Calu3 (cell line): Measurements from ENCODE around the gene PSTPIP1. TPM values are rescaled to one million over a fixed set of nuclear protein-coding genes. Genes with fewer than 3 reads are reported as not detected.

Experiments used
- BruUV-seq: library from RNA; stranded (reverse); fragments of 400-500 nt; replicated peaks from 2 replicates; lab custom pipeline; 2021; lab: Mats Ljungman, UMichigan
- CTCF ChIA-PET: fragments of 300-600 bp; sonication (Branson Sonifier 250); formaldehyde crosslinking; loops from one replicate; lab custom pipeline; 2022; ENCODE audit warnings: antibody characterized with exemption; lab: Charles Lee
- DNase-seq: peaks from one replicate; pipeline ENCODE4 v3.0.0; 2022
- H3K27ac Mint-ChIP-seq: one replicate; pipeline ENCODE4 v1.8.0; 2022; ENCODE audit warnings: mixed read lengths; ENCODE audit not compliant: unreplicated experiment
- H3K27me3 Mint-ChIP-seq: one replicate; pipeline ENCODE4 v1.8.0; 2022; ENCODE audit warnings: mixed read lengths; ENCODE audit not compliant: unreplicated experiment
- H3K36me3 Mint-ChIP-seq: one replicate; pipeline ENCODE4 v1.8.0; 2022; ENCODE audit warnings: mild to moderate bottlenecking, moderate library complexity, mixed read lengths; ENCODE audit not compliant: insufficient read depth, unreplicated experiment
- H3K4me1 Mint-ChIP-seq: one replicate; pipeline ENCODE4 v1.8.0; 2022; ENCODE audit warnings: mild to moderate bottlenecking, low read depth, mixed read lengths; ENCODE audit not compliant: unreplicated experiment
- H3K4me3 Mint-ChIP-seq: one replicate; pipeline ENCODE4 v1.8.0; 2022; ENCODE audit warnings: mild to moderate bottlenecking, low read depth, moderate library complexity, mixed read lengths; ENCODE audit not compliant: unreplicated experiment
- H3K9me3 Mint-ChIP-seq: one replicate; pipeline ENCODE4 v1.8.0; 2022; ENCODE audit warnings: low read depth, mixed read lengths; ENCODE audit not compliant: unreplicated experiment
- CTCF ChIP-seq: fragments of 200-600 bp; IDR thresholded peaks from one replicate; pipeline ENCODE4 v1.8.0; 2022; ENCODE audit warnings: antibody characterized with exemption; ENCODE audit not compliant: unreplicated experiment
- intact Hi-C: fragments of 100-400 bp; cut with micrococcal nuclease; formaldehyde crosslinking; loops from one replicate; pipeline ENCODE4 v1.10.0; 2022; ENCODE audit not compliant: unreplicated experiment
- total RNA-seq: library from RNA; stranded (reverse); gene quantifications from 2 replicates; pipeline ENCODE4 v1.2.3, GENCODE V29; 2022

The PSTPIP1 gene
- total RNA-seq, 1 experiment from 2014 or later = not detected

GRCh38 chr15:77016321-77016695, 21.4 kb downstream of the PSTPIP1 start:
- Mint-ChIP-seq H3K9me3 (no peaks in the 10 kb centered on the region), H3K27ac (no peak overlapping the region), H3K27me3 (peaks cover 84% of the 10 kb centered on the region), H3K36me3 (peaks cover 10% of the 10 kb centered on the region), H3K4me3 (no peak overlapping the region), H3K4me1 (no peaks in the 10 kb centered on the region)
- CTCF ChIA-PET = no interaction called here
- no peak for DNase-seq
- BruUV-seq = no TSS peak
- TF ChIP-seq CTCF = no peak
- intact Hi-C loops = no loop called here

DNA sequence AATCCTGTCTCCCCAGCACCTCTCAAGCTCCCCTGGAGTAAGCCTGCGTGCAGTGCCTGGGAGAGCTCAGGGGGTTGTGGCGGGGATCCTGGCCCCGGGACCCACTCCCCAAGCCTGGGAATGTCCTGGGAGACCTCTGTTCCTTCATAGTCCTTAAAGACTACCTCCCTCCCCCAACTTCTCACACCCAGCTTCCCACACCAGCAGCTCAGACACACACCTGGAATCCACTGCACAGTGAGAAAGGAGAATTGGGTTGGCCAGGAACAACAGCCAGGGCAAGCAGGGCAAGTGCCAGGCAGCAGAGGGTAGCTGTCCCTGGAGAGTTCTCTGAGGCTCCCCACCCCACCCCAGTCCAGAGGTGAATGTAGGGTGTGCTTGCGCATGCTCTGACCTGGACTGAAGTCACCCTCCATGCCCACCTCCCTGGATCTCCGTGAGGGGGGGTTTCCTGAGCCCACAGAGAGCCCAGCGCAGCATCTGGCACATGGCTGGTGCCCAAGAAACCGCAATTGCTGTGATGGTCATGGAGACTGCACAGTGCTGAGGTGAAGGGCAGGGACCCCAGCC, 22.2 kb downstream of the PSTPIP1 start:
- intact Hi-C loops = no loop called here
- Mint-ChIP-seq H3K27me3 (peaks cover 75% of the 10 kb centered on the region), H3K9me3 (no peaks in the 10 kb centered on the region), H3K36me3 (peaks cover 10% of the 10 kb centered on the region), H3K4me1 (no peaks in the 10 kb centered on the region), H3K27ac (no peak overlapping the region), H3K4me3 (no peak overlapping the region)
- no peak for TF ChIP-seq CTCF
- no TSS peak for BruUV-seq
- CTCF ChIA-PET = no interaction called here
- DNase-seq = no peak

DNA sequence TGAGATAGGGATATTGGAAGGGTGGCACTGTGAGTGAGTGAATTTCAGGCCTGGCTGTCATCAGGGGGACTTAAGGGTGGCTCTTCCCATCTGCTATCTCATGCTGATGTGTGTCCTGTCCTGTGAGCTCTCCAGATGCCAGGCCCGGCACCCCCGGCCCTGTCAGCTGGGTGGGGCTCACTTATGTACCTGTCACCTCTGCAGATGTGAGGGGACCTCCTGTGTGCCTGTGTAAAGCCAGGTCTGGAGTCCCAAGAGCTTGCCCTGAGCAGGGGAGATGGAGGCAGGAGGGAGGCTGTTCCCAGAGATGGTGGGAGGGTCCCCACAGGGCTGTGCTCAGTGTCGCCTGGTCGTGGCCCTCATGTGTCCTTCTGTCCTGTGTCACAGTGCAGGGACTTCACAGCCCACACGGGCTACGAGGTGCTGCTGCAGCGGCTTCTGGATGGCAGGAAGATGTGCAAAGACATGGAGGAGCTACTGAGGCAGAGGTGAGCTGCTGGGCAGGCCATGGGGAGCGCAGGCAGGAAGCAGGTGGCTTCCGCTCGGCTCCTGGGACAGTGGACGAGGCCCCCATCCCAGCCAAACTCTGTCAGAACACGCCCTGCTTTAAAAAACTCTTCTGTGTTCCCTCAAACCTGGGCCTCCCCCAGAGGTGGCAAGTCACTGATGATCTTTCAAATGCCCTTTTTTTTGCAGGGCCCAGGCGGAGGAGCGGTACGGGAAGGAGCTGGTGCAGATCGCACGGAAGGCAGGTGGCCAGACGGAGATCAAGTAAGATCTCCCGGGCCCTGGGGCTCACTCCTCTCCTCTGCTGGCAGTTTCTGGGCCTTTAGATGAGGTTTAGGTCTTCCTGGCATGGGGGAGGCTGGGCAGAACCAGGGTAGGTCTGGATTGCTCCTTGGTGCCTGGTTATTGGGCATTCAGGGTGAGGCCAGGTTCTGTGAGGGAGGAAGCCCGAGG, 23.1 kb downstream of the PSTPIP1 start:
- BruUV-seq = no TSS peak
- CTCF ChIA-PET = no interaction called here
- H3K27ac Mint-ChIP-seq = no peak overlapping the region

More for the DNA sequence above, 23.1 kb downstream of the PSTPIP1 start:
- TF ChIP-seq CTCF = no peak
- H3K4me1 Mint-ChIP-seq = no peaks in the 10 kb centered on the region
- H3K36me3 Mint-ChIP-seq = peaks cover 10% of the 10 kb centered on the region
- no peak overlapping the region for H3K4me3 Mint-ChIP-seq
- peaks cover 72% of the 10 kb centered on the region for H3K27me3 Mint-ChIP-seq
- intact Hi-C loops = no loop called here
- no peak for DNase-seq
- H3K9me3 Mint-ChIP-seq = no peaks in the 10 kb centered on the region
